HepG2 (cell line): ENCODE data around the gene GPATCH3. TPM values are rescaled to one million over a fixed set of nuclear protein-coding genes. Genes with fewer than 3 reads are reported as not detected.

Source experiments
- CREM ChIP-seq, 2 experiments: sonication (generic) in 1 of 2; formaldehyde crosslinking in 1 of 2; IDR thresholded peaks; 2 replicates each; pipeline versions ENCODE4 v1.4.0 to v1.6.1; 2016 to 2020; ENCODE audit warnings: antibody characterized with exemption in 1 of 2, mild to moderate bottlenecking in 1 of 2, missing genetic modification reagents in 1 of 2
- CSRNP1 ChIP-seq: sonication (generic); formaldehyde crosslinking; IDR thresholded peaks from 2 replicates; pipeline ENCODE4 v1.8.1; 2023; ENCODE audit warnings: mild to moderate bottlenecking, missing genetic modification reagents
- HIVEP1 ChIP-seq: sonication (generic); formaldehyde crosslinking; IDR thresholded peaks from 2 replicates; pipeline ENCODE4 v1.4.0; 2020; ENCODE audit warnings: mild to moderate bottlenecking, missing genetic modification reagents
- HNF4A ChIP-seq: sonication (generic); formaldehyde crosslinking; IDR thresholded peaks from 2 replicates; pipeline ENCODE4 v1.4.0; 2020; ENCODE audit warnings: missing genetic modification reagents
- HOXA5 ChIP-seq: sonication (generic); formaldehyde crosslinking; IDR thresholded peaks from 2 replicates; pipeline ENCODE4 v1.4.0; 2020; ENCODE audit warnings: missing genetic modification reagents
- MYPOP ChIP-seq: sonication (generic); formaldehyde crosslinking; IDR thresholded peaks from 2 replicates; pipeline ENCODE4 v1.8.1; 2023; ENCODE audit warnings: mild to moderate bottlenecking, moderate library complexity, missing genetic modification reagents
- NFKB2 ChIP-seq: sonication (generic); formaldehyde crosslinking; IDR thresholded peaks from 2 replicates; pipeline ENCODE4 v1.4.0; 2020; ENCODE audit warnings: missing genetic modification reagents, borderline replicate concordance
- NR2F1 ChIP-seq, 2 experiments: fragments of 450-650 bp in 1 of 2; formaldehyde crosslinking in 1 of 2; IDR thresholded peaks; 2 replicates each; pipeline versions ENCODE4 v1.5.0 to v1.6.1; 2016 to 2020; ENCODE audit warnings: mild to moderate bottlenecking in 1 of 2, missing compliant biosample characterization in 1 of 2, missing genetic modification reagents in 1 of 2, moderate library complexity in 1 of 2
- PTBP1 ChIP-seq: fragments of 200-400 bp; formaldehyde crosslinking; IDR thresholded peaks from 2 replicates; pipeline ENCODE4 v1.6.1; 2018; ENCODE audit warnings: low read length, low read depth; ENCODE audit not compliant: poor library complexity, severe bottlenecking
- TSC22D2 ChIP-seq: sonication (generic); formaldehyde crosslinking; IDR thresholded peaks from 2 replicates; pipeline ENCODE4 v1.5.1; 2020; ENCODE audit warnings: missing genetic modification reagents, mild to moderate bottlenecking, borderline replicate concordance
- ZBTB38 ChIP-seq: sonication (generic); formaldehyde crosslinking; IDR thresholded peaks from 2 replicates; pipeline ENCODE4 v1.5.1; 2020; ENCODE audit warnings: mild to moderate bottlenecking, missing genetic modification reagents
- ZNF205 ChIP-seq: IDR thresholded peaks from 2 replicates; pipeline ENCODE4 v1.6.1; 2018; ENCODE audit warnings: missing biosample characterization, missing genetic modification reagents
- ZNF414 ChIP-seq: sonication (generic); formaldehyde crosslinking; IDR thresholded peaks from 2 replicates; pipeline ENCODE4 v1.5.0; 2020; ENCODE audit warnings: missing genetic modification reagents
- ZNF530 ChIP-seq: sonication (generic); formaldehyde crosslinking; IDR thresholded peaks from 2 replicates; pipeline ENCODE4 v1.5.0; 2020; ENCODE audit warnings: low read depth, mild to moderate bottlenecking, missing genetic modification reagents
- ZNF646 ChIP-seq: sonication (generic); formaldehyde crosslinking; IDR thresholded peaks from 2 replicates; pipeline ENCODE4 v1.9.0; 2021; ENCODE audit warnings: mild to moderate bottlenecking, missing genetic modification reagents
- polyA plus RNA-seq, 8 experiments: library from polyadenylated mRNA; depleted of rRNA in 3 of 8; stranded (reverse) in 7 of 8; unstranded in 1 of 8; fragments of >200 nt; fragmentation: Illumina TruSeq in 4 of 8; extraction: Trizol in 4 of 8; gene quantifications; 2 replicates each; pipeline versions ENCODE4 v1.2.1 to v1.2.3, GENCODE V29; 2011 to 2016; ENCODE audit warnings: low read depth in 4 of 8, missing spikeins in 1 of 8, mixed read lengths in 1 of 8; ENCODE audit not compliant: insufficient read depth in 1 of 8
- total RNA-seq, 5 experiments: library from RNA; depleted of rRNA; stranded (reverse); fragments of >200 nt; fragmentation: Illumina TruSeq; extraction: Trizol; gene quantifications; 2 replicates each; pipeline ENCODE4 v1.2.3, GENCODE V29; 2016; ENCODE audit warnings: low read depth in 1 of 5

Gene GPATCH3
- total and polyA plus RNA-seq, 2 of the 13 experiments (the other 11 are each of a cell fraction or from before 2014, with no cell fraction given) = 8.3 to 11.0 TPM

- TF ChIP-seq HOXA5 (CRISPR knock-in tag) (0 out of 2 replicates have a peak, but pooled peaks have one; percentile 63), MYPOP (CRISPR knock-in tag) (0 out of 2 replicates have a peak, but pooled peaks have one; percentile 19), TSC22D2 (CRISPR knock-in tag) (no peak), ZNF205 (CRISPR knock-in tag) (peak; percentile 38; the same call in 1 of the 2 replicates), ZBTB38 (CRISPR knock-in tag) (peak; percentile 42; the same call in 1 of the 2 replicates), NFKB2 (CRISPR knock-in tag) (peak; percentile 67; the same call in 1 of the 2 replicates), HNF4A (CRISPR knock-in tag) (peak; percentile 92), ZNF646 (CRISPR knock-in tag) (no peak), ZNF530 (CRISPR knock-in tag) (no peak), CSRNP1 (CRISPR knock-in tag) (no peak), NR2F1 (CRISPR knock-in tag; IDR thresholded peaks at IDR 0.05) (no peak), ZNF414 (CRISPR knock-in tag) (0 out of 2 replicates have a peak, but pooled peaks have one; percentile 13), CREM (IDR thresholded peaks at IDR 0.05) (peak; percentile 17; the same call in 1 of the 2 replicates), CREM (CRISPR knock-in tag; IDR thresholded peaks at IDR 0.05) (no peak), HIVEP1 (CRISPR knock-in tag) (no peak), PTBP1 (peak; percentile 43)
These were observed 15.1 kb upstream of the GPATCH3 start (continued) for GRCh38 chr1:26915204-26915842.
